A549 (cell line): ENCODE data around the gene GAS7. TPM values are rescaled to one million over a fixed set of nuclear protein-coding genes. Genes with fewer than 3 reads are reported as not detected.

Source experiments
- ATAC-seq, 2 experiments: fragments of 200-7000 bp in 1 of 2; fragments of >200 bp in 1 of 2; cut with Nextera tagmentation in 1 of 2; cut with Tn5 transposase in 1 of 2; 3 replicates each; pipeline versions ENCODE4 v1.8.0 to v1.9.1; 2018 to 2020; ENCODE audit warnings: mild to moderate bottlenecking in 1 of 2, moderate library complexity in 1 of 2
- CTCF ChIA-PET: fragments of 300-600 bp; sonication (Branson Sonifier 250); formaldehyde crosslinking; extraction: SDS; loops from one replicate; lab custom pipeline; 2021; ENCODE audit warnings: antibody characterized with exemption, inconsistent platforms; lab: Yijun Ruan, JAX
- POLR2A ChIA-PET: fragments of 350-600 bp; formaldehyde crosslinking; extraction: SDS; loops from one replicate; lab custom pipeline; 2021; ENCODE audit warnings: antibody characterized with exemption, inconsistent platforms; lab: Yijun Ruan, JAX
- DNase-seq, 2 experiments: peaks; one replicate each; pipeline versions ENCODE4 v3.0.0 to v3.0.0-alpha.2; 2011 to 2016; ENCODE audit warnings: low read depth in 1 of 2, low spot score in 1 of 2
- FAIRE-seq: peaks from 2 replicates; lab custom pipeline; 2011; peaks lifted over from hg19 to GRCh38; lab: Jason Lieb, UNC
- H3K27ac ChIP-seq, 2 experiments: fragments of >200 bp; sonication (Bioruptor Twin); formaldehyde crosslinking; 3 replicates each; pipeline ENCODE4 v1.5.1; 2016 to 2017
- H3K4me1 ChIP-seq: fragments of >200 bp; sonication (Bioruptor Twin); formaldehyde crosslinking; 3 replicates; pipeline ENCODE4 v1.6.1; 2016
- H3K4me2 ChIP-seq: fragments of >200 bp; sonication (Bioruptor Twin); formaldehyde crosslinking; 3 replicates; pipeline ENCODE4 v1.6.1; 2016
- H3K4me3 ChIP-seq: fragments of >200 bp; sonication (Bioruptor Twin); formaldehyde crosslinking; 3 replicates; pipeline ENCODE4 v1.5.1; 2016
- H3K9me3 ChIP-seq: fragments of >200 bp; sonication (Bioruptor Twin); formaldehyde crosslinking; 3 replicates; pipeline ENCODE4 v1.6.1; 2016
- CBX2 ChIP-seq: fragments of 200-600 bp; sonication (generic); IDR thresholded peaks from 2 replicates; pipeline ENCODE4 v1.6.1; 2016; ENCODE audit warnings: low read depth, mild to moderate bottlenecking, borderline replicate concordance
- CEBPB ChIP-seq, 2 experiments: fragments of >200 bp in 1 of 2; sonication (Bioruptor Twin) in 1 of 2; formaldehyde crosslinking in 1 of 2; IDR thresholded peaks; 2 replicates each; pipeline ENCODE4 v1.6.1; 2012 to 2016
- E2F6 ChIP-seq: IDR thresholded peaks from 2 replicates; pipeline ENCODE4 v1.6.1; 2012; ENCODE audit warnings: low read depth, borderline replicate concordance
- EHF ChIP-seq: fragments of 250-450 bp; sonication (Bioruptor Pico); IDR thresholded peaks from 2 replicates; pipeline ENCODE4 v1.5.0; 2020; ENCODE audit warnings: mild to moderate bottlenecking
- ELK1 ChIP-seq: fragments of 150-350 bp; IDR thresholded peaks from 2 replicates; pipeline ENCODE4 v1.6.1; 2014; ENCODE audit warnings: low read depth, mild to moderate bottlenecking, low read length
- ESRRA ChIP-seq: fragments of 150-350 bp; IDR thresholded peaks from 2 replicates; pipeline ENCODE4 v1.6.1; 2014; ENCODE audit warnings: mild to moderate bottlenecking, low read length, borderline replicate concordance
- FOSB ChIP-seq: fragments of 250-450 bp; sonication (Bioruptor Pico); IDR thresholded peaks from 2 replicates; pipeline ENCODE4 v1.5.0; 2020; ENCODE audit warnings: mild to moderate bottlenecking, moderate library complexity
- FOSL2 ChIP-seq, 2 experiments: fragments of 450-650 bp in 1 of 2; fragments of >200 bp in 1 of 2; sonication (Bioruptor Twin) in 1 of 2; formaldehyde crosslinking; IDR thresholded peaks; 2 replicates each; pipeline versions ENCODE4 v1.5.0 to v1.6.1; 2016 to 2020; ENCODE audit warnings: mild to moderate bottlenecking in 1 of 2, moderate library complexity in 1 of 2
- FOXS1 ChIP-seq: fragments of 250-450 bp; sonication (Bioruptor Pico); IDR thresholded peaks from 2 replicates; pipeline ENCODE4 v1.5.0; 2020; ENCODE audit warnings: mild to moderate bottlenecking, moderate library complexity
- HDAC2 ChIP-seq: fragments of 200-600 bp; sonication (generic); IDR thresholded peaks from 2 replicates; pipeline ENCODE4 v1.6.1; 2016
- HEYL ChIP-seq: fragments of 250-450 bp; sonication (Bioruptor Pico); IDR thresholded peaks from 2 replicates; pipeline ENCODE4 v1.8.0; 2021; ENCODE audit warnings: mild to moderate bottlenecking, moderate library complexity
- HOXB13 ChIP-seq: fragments of 250-450 bp; sonication (Bioruptor Pico); IDR thresholded peaks from 2 replicates; pipeline ENCODE4 v1.5.0; 2020; ENCODE audit warnings: low read depth, mild to moderate bottlenecking, moderate library complexity
- HOXB5 ChIP-seq: fragments of 250-450 bp; sonication (Bioruptor Pico); IDR thresholded peaks from 2 replicates; pipeline ENCODE4 v1.5.0; 2020; ENCODE audit warnings: mild to moderate bottlenecking, moderate library complexity
- JUNB ChIP-seq: fragments of >200 bp; sonication (Bioruptor Twin); formaldehyde crosslinking; IDR thresholded peaks from 2 replicates; pipeline ENCODE4 v1.6.1; 2016
- KDM1A ChIP-seq: fragments of 200-600 bp; sonication (generic); IDR thresholded peaks from 2 replicates; pipeline ENCODE4 v1.6.1; 2016; ENCODE audit warnings: low read depth, mild to moderate bottlenecking
- KDM5A ChIP-seq: fragments of 200-600 bp; sonication (generic); IDR thresholded peaks from 2 replicates; pipeline ENCODE4 v1.6.1; 2016; ENCODE audit warnings: antibody characterized with exemption, mild to moderate bottlenecking
- MAX ChIP-seq: IDR thresholded peaks from 2 replicates; pipeline ENCODE4 v1.6.1; 2012
- PHF8 ChIP-seq: fragments of 200-600 bp; sonication (generic); IDR thresholded peaks from 2 replicates; pipeline ENCODE4 v1.6.1; 2016; ENCODE audit warnings: low read depth, mild to moderate bottlenecking, antibody characterized with exemption, moderate library complexity, borderline replicate concordance
- RARB ChIP-seq: fragments of 250-450 bp; sonication (Bioruptor Pico); IDR thresholded peaks from 2 replicates; pipeline ENCODE4 v1.8.0; 2021; ENCODE audit warnings: mild to moderate bottlenecking, moderate library complexity
- RCOR1 ChIP-seq: fragments of 150-350 bp; IDR thresholded peaks from 2 replicates; pipeline ENCODE4 v1.6.1; 2014; ENCODE audit warnings: antibody characterized with exemption, low read length, low read depth
- REST ChIP-seq: fragments of 200-600 bp; sonication (generic); IDR thresholded peaks from 2 replicates; pipeline ENCODE4 v1.6.1; 2016; ENCODE audit warnings: antibody characterized with exemption, mild to moderate bottlenecking, moderate library complexity
- RNF2 ChIP-seq: fragments of 200-600 bp; sonication (generic); IDR thresholded peaks from 2 replicates; pipeline ENCODE4 v1.6.1; 2016; ENCODE audit warnings: low read depth, mild to moderate bottlenecking, antibody characterized with exemption, moderate library complexity, borderline replicate concordance
- SREBF2 ChIP-seq: fragments of 450-650 bp; IDR thresholded peaks from 2 replicates; pipeline ENCODE4 v1.6.1; 2014; ENCODE audit warnings: mild to moderate bottlenecking, moderate library complexity
- TP53 ChIP-seq: fragments of 250-450 bp; sonication (Bioruptor Pico); IDR thresholded peaks from 2 replicates; pipeline ENCODE4 v1.5.0; 2021; ENCODE audit warnings: mild to moderate bottlenecking, moderate library complexity
- ZC3H11A ChIP-seq: fragments of 450-650 bp; IDR thresholded peaks from 2 replicates; pipeline ENCODE4 v1.6.1; 2014; ENCODE audit warnings: antibody characterized with exemption, mild to moderate bottlenecking
- ZFP36 ChIP-seq: fragments of 450-650 bp; IDR thresholded peaks from 2 replicates; pipeline ENCODE4 v1.6.1; 2014; ENCODE audit warnings: borderline replicate concordance; ENCODE audit not compliant: partially characterized antibody
- ZSCAN20 ChIP-seq: fragments of 250-450 bp; sonication (Bioruptor Pico); IDR thresholded peaks from 2 replicates; pipeline ENCODE4 v1.8.0; 2022; ENCODE audit warnings: mild to moderate bottlenecking, moderate library complexity
- WGBS: methylation state at CpG from one replicate; pipeline ENCODE4 v1.1.6; 2017; ENCODE audit errors: missing lambda C conversion rate; 5-methylcytosine and 5-hydroxymethylcytosine counted together
- polyA plus RNA-seq, 4 experiments: library from polyadenylated mRNA; depleted of rRNA in 3 of 4; stranded (reverse); fragments of >200 nt; fragmentation: RNase III in 1 of 4; extraction: RNeasy Plus Mini Kit Qiagen cat#74134 plus additional on column Dnase treatment in 1 of 4; gene quantifications; 2 replicates in 3 of 4; 3 replicates in 1 of 4; pipeline ENCODE4 v1.2.3, GENCODE V29; 2011 to 2017

GAS7 gene
- polyA plus RNA-seq, 2 of the 4 experiments (the other 2 are of a cell fraction): 1.3 to 1.5 TPM

- WGBS: 23% methylated on average over 2 of the region's 2 CpGs
- CTCF ChIA-PET: no interaction called here
- peaks cover 9% of the 10 kb centered on the region; the same call in 1 of the 3 replicates for H3K9me3 ChIP-seq
- no peak overlapping the region for H3K27ac ChIP-seq
- TF ChIP-seq HEYL (CRISPR knock-in tag) (no peak), ZFP36 (no peak), JUNB (no peak), ZSCAN20 (CRISPR knock-in tag) (no peak), ESRRA (no peak), KDM5A (no peak)
- TF ChIP-seq, all 56 proteins: peak for 0
- ATAC-seq (no peak), DNase-seq (no peak), FAIRE-seq (no peak)
- peaks cover 12% of the 10 kb centered on the region; the same call in 2 of the 3 replicates for H3K4me1 ChIP-seq
- H3K4me3 ChIP-seq: no peak overlapping the region
- POLR2A ChIA-PET: no interaction called here
- H3K4me2 ChIP-seq: no peak overlapping the region
Observed at GRCh38 chr17:10092595-10092994, 105.8 kb downstream of the GAS7 start.

- H3K27ac ChIP-seq: no peak overlapping the region
- POLR2A ChIA-PET: no interaction called here
- H3K4me1 ChIP-seq: peaks cover 17% of the 10 kb centered on the region
- H3K9me3 ChIP-seq: peaks cover 9% of the 10 kb centered on the region; the same call in 1 of the 3 replicates
- H3K4me2 ChIP-seq: no peak overlapping the region
- FAIRE-seq (no peak), DNase-seq (no peak), ATAC-seq (no peak)
- CTCF ChIA-PET: no interaction called here
- no peak overlapping the region for H3K4me3 ChIP-seq
- WGBS: 40% methylated on average over 5 of the region's 5 CpGs
- TF ChIP-seq ZC3H11A (no peak), FOXS1 (CRISPR knock-in tag) (no peak), RARB (CRISPR knock-in tag) (no peak), EHF (CRISPR knock-in tag) (no peak), HEYL (CRISPR knock-in tag) (no peak), FOSL2 (IDR thresholded peaks at IDR 0.05) (no peak), FOSL2 (CRISPR knock-in tag; IDR thresholded peaks at IDR 0.05) (no peak), PHF8 (no peak), FOSB (CRISPR knock-in tag) (no peak), KDM1A (no peak), ESRRA (no peak), MAX (no peak), HOXB13 (CRISPR knock-in tag) (no peak), SREBF2 (no peak), HOXB5 (CRISPR knock-in tag) (no peak), HDAC2 (no peak), ZFP36 (no peak), TP53 (CRISPR knock-in tag) (no peak), REST (no peak)
Observed at GRCh38 chr17:10091046-10091445, 107.4 kb downstream of the GAS7 start.

- 52% methylated on average over 4 of the region's 4 CpGs for WGBS
- DNase-seq (no peak), FAIRE-seq (no peak), ATAC-seq (no peak)
- H3K4me2 ChIP-seq: no peak overlapping the region
- TF ChIP-seq ZFP36: no peak
- no peak for TF ChIP-seq ELK1
- TF ChIP-seq RNF2: no peak
- TF ChIP-seq CEBPB (IDR thresholded peaks at IDR 0.05): no peak
- TF ChIP-seq E2F6: no peak
- TF ChIP-seq RCOR1: no peak
- TF ChIP-seq PHF8: no peak
- no peak for TF ChIP-seq CBX2
- no peak for TF ChIP-seq KDM5A
- no peak for TF ChIP-seq HDAC2
- no peak for TF ChIP-seq FOXS1 (CRISPR knock-in tag)
- peaks cover 9% of the 10 kb centered on the region; the same call in 1 of the 3 replicates for H3K9me3 ChIP-seq
- H3K4me3 ChIP-seq: no peak overlapping the region
- H3K27ac ChIP-seq: no peak overlapping the region
- ChIA-PET POLR2A (no interaction called here), CTCF (no interaction called here)
- peaks cover 10% of the 10 kb centered on the region for H3K4me1 ChIP-seq
Observed at GRCh38 chr17:10089196-10089804, 109.1 kb downstream of the GAS7 start.
